Stomach (tissue), 4 donors: Measurements from ENCODE around the gene PITX1.

Experiments
- POLR2A ChIP-seq, 4 donors: fragments of 450-650 bp; IDR thresholded peaks; one replicate each; pipeline ENCODE4 v1.6.1; 2016; ENCODE audit warnings: antibody characterized with exemption in 4 of 4, control low read depth in 2 of 4, mild to moderate bottlenecking in 1 of 4, moderate library complexity in 1 of 4
- POLR2AphosphoS5 ChIP-seq, 3 donors: sonication (generic); formaldehyde crosslinking; IDR thresholded peaks; one replicate each; pipeline ENCODE4 v1.6.1; 2016; ENCODE audit warnings: antibody characterized with exemption in 3 of 3
- TF ChIP-seq, protein P1 (sequence below), 7 experiments: fragments of 450-650 bp in 4 of 7; fragments of 200-600 bp in 3 of 7; sonication (generic) in 3 of 7; IDR thresholded peaks; one replicate each; pipeline ENCODE4 v1.5.1; 2016 to 2019; ENCODE audit warnings: antibody characterized with exemption in 7 of 7, control low read depth in 2 of 7, mild to moderate bottlenecking in 1 of 7

DNA sequence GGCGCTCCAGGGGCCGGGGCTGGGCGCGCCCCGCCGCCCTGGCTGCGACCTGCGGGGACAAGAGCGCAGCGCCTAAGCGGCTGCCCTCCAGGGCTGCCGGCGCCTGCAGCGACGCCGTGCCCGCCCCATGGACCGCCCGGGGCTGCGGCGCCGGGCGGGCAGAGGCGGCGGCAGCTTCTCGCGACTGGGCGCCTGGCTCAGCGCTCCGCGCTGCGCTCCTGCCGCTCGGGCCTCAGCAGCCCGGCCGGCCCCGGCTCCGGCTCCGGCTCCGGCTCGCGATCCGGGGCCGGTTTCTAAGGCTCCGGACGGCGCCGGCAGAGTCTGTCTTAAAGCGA is at the start of gene PITX1:
- TF ChIP-seq, protein P1, sequence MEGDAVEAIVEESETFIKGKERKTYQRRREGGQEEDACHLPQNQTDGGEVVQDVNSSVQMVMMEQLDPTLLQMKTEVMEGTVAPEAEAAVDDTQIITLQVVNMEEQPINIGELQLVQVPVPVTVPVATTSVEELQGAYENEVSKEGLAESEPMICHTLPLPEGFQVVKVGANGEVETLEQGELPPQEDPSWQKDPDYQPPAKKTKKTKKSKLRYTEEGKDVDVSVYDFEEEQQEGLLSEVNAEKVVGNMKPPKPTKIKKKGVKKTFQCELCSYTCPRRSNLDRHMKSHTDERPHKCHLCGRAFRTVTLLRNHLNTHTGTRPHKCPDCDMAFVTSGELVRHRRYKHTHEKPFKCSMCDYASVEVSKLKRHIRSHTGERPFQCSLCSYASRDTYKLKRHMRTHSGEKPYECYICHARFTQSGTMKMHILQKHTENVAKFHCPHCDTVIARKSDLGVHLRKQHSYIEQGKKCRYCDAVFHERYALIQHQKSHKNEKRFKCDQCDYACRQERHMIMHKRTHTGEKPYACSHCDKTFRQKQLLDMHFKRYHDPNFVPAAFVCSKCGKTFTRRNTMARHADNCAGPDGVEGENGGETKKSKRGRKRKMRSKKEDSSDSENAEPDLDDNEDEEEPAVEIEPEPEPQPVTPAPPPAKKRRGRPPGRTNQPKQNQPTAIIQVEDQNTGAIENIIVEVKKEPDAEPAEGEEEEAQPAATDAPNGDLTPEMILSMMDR (IDR thresholded peaks at IDR 0.05) = no peak
- no peak for TF ChIP-seq POLR2A (IDR thresholded peaks at IDR 0.05)
- peak in 1 of 3 donors; percentile 43 for TF ChIP-seq POLR2AphosphoS5 (IDR thresholded peaks at IDR 0.05)
